Breast epithelium (tissue), 4 donors: Measurements from ENCODE around the gene AKAP7. TPM values are rescaled to one million over a fixed set of nuclear protein-coding genes. Genes with fewer than 3 reads are reported as not detected.
A peak's percentile ranks its signal among the peaks of the same experiment; 100 is the strongest.

Source experiments
- DNase-seq, 2 donors: peaks; one replicate each; pipeline ENCODE4 v3.0.0-alpha.2; 2019; ENCODE audit warnings: low spot score in 2 of 2
- H3K27ac ChIP-seq, 2 donors: fragments of 200-600 bp; sonication (generic) in 1 of 2; one replicate each; pipeline ENCODE4 v1.5.1; 2016 to 2019; ENCODE audit warnings: mild to moderate bottlenecking in 1 of 2
- H3K27me3 ChIP-seq, 2 donors: fragments of 200-600 bp; sonication (generic) in 1 of 2; one replicate each; pipeline versions ENCODE4 v1.5.1 to v1.6.0; 2017 to 2019; ENCODE audit warnings: control low read depth in 1 of 2, mild to moderate bottlenecking in 1 of 2
- H3K36me3 ChIP-seq: fragments of 200-600 bp; one replicate; pipeline ENCODE4 v1.5.1; 2019
- H3K4me1 ChIP-seq, 2 donors: fragments of 200-600 bp; sonication (generic); one replicate each; pipeline ENCODE4 v1.5.1; 2016 to 2019; ENCODE audit warnings: control low read depth in 1 of 2
- H3K4me3 ChIP-seq, 3 donors: fragments of 200-600 bp; sonication (generic); 1 replicate in 2 of 3; 2 replicates in 1 of 3; pipeline ENCODE4 v1.5.1; 2016 to 2019; ENCODE audit warnings: mild to moderate bottlenecking in 3 of 3, moderate library complexity in 2 of 3
- H3K9me3 ChIP-seq, 2 donors: fragments of 200-600 bp; sonication (generic) in 1 of 2; one replicate each; pipeline ENCODE4 v1.5.1; 2016 to 2019; ENCODE audit warnings: control low read depth in 1 of 2
- POLR2A ChIP-seq: fragments of 450-650 bp; IDR thresholded peaks from one replicate; pipeline ENCODE4 v1.6.1; 2016; ENCODE audit warnings: antibody characterized with exemption, mild to moderate bottlenecking, moderate library complexity
- POLR2AphosphoS5 ChIP-seq, 3 donors: sonication (generic); formaldehyde crosslinking; IDR thresholded peaks; one replicate each; pipeline ENCODE4 v1.6.1; 2017; ENCODE audit warnings: antibody characterized with exemption in 3 of 3
- intact Hi-C: fragments of 100-400 bp; cut with DNase I; formaldehyde crosslinking; loops from one replicate; pipeline ENCODE4 v1.15.1; 2023; ENCODE audit warnings: low total_unique reads
- total RNA-seq, 3 donors: library from RNA; depleted of rRNA; stranded (reverse); fragments of >200 nt; gene quantifications; one replicate each; pipeline ENCODE4 v1.1.0, GENCODE V29; 2016
- TF ChIP-seq, protein P1 (sequence below), 3 donors: fragments of 450-650 bp; IDR thresholded peaks; one replicate each; pipeline ENCODE4 v1.5.1; 2016 to 2017; ENCODE audit warnings: antibody characterized with exemption in 3 of 3, mild to moderate bottlenecking in 3 of 3, moderate library complexity in 3 of 3

Gene AKAP7
- total RNA-seq, 3 donors from 2014 or later: 13.0 to 15.7 (median 14.4) TPM

DNA sequence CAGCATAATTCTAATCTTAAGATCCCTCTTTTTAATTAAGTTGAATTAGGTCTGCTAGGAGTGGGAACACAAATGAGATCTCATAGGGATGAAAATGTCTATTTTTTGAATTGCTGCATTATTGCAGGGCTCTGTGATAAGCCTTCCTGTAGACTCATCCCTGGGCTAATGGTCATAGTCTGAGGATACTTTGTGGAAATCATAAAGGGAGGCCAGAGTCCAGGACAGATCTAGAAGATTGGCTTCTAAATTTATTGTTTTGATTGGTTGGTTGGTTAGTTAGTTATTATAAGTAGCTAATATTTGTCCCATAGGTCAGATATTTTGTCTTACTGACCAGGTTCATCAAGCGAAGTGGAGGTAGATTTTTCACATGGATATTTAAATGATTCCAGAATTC lies 142.3 kb downstream of the AKAP7 start:
- Histone ChIP-seq H3K4me1 (no peaks in the 10 kb centered on the region), H3K27ac (no peak overlapping the region), H3K4me3 (no peak overlapping the region), H3K27me3 (no peaks in the 10 kb centered on the region), H3K36me3 (no peaks in the 10 kb centered on the region), H3K9me3 (no peaks in the 10 kb centered on the region)
- TF ChIP-seq, protein P1, sequence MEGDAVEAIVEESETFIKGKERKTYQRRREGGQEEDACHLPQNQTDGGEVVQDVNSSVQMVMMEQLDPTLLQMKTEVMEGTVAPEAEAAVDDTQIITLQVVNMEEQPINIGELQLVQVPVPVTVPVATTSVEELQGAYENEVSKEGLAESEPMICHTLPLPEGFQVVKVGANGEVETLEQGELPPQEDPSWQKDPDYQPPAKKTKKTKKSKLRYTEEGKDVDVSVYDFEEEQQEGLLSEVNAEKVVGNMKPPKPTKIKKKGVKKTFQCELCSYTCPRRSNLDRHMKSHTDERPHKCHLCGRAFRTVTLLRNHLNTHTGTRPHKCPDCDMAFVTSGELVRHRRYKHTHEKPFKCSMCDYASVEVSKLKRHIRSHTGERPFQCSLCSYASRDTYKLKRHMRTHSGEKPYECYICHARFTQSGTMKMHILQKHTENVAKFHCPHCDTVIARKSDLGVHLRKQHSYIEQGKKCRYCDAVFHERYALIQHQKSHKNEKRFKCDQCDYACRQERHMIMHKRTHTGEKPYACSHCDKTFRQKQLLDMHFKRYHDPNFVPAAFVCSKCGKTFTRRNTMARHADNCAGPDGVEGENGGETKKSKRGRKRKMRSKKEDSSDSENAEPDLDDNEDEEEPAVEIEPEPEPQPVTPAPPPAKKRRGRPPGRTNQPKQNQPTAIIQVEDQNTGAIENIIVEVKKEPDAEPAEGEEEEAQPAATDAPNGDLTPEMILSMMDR (IDR thresholded peaks at IDR 0.05): no peak
- TF ChIP-seq POLR2A: no peak
- TF ChIP-seq POLR2AphosphoS5 (IDR thresholded peaks at IDR 0.05): no peak
- DNase-seq: no peak
- intact Hi-C loops: no loop called here

GRCh38 chr6:131281471-131282270 lies 146.4 kb downstream of the AKAP7 start:
- H3K27ac ChIP-seq: no peak overlapping the region
- DNase-seq: peak in 1 of 2 donors; percentile 26
- no peak overlapping the region for H3K4me3 ChIP-seq
- no peaks in the 10 kb centered on the region for H3K9me3 ChIP-seq
- no peaks in the 10 kb centered on the region for H3K27me3 ChIP-seq
- intact Hi-C loops: no loop called here
- H3K4me1 ChIP-seq: no peaks in the 10 kb centered on the region
- TF ChIP-seq POLR2A: no peak
- TF ChIP-seq, protein P1 (IDR thresholded peaks at IDR 0.05): no peak
- no peak for TF ChIP-seq POLR2AphosphoS5 (IDR thresholded peaks at IDR 0.05)
- H3K36me3 ChIP-seq: no peaks in the 10 kb centered on the region

DNA sequence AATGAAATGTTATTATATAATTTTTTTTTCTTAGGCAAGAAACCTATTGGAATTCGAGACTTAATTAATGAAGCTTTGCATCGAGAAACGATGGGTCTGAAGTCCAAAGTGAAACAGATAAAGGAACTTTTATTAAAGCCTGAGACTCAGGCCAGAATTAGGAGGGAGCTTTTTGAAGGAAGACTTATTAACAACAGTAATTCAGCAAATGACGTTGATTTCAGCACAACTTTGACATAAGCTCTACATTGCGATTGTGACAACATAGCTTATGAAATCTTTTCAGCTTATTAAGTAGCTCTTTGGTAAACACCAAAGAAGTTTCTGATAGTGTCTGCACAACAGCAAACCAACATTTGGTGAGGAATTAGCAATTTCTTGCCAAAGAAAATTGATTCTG lies 147.1 kb downstream of the AKAP7 start:
- Histone ChIP-seq H3K9me3 (no peaks in the 10 kb centered on the region), H3K36me3 (no peaks in the 10 kb centered on the region), H3K27me3 (no peaks in the 10 kb centered on the region), H3K4me1 (no peaks in the 10 kb centered on the region), H3K4me3 (no peak overlapping the region), H3K27ac (no peak overlapping the region)
- no peak for TF ChIP-seq POLR2AphosphoS5 (IDR thresholded peaks at IDR 0.05)
- TF ChIP-seq, protein P1 (IDR thresholded peaks at IDR 0.05): no peak
- no peak for TF ChIP-seq POLR2A
- intact Hi-C loops: no loop called here
- DNase-seq: no peak

GRCh38 chr6:131283466-131284175 lies 148.4 kb downstream of the AKAP7 start:
- intact Hi-C loops: no loop called here
- TF ChIP-seq POLR2A: no peak
- TF ChIP-seq, protein P1 (IDR thresholded peaks at IDR 0.05): no peak
- no peak for TF ChIP-seq POLR2AphosphoS5 (IDR thresholded peaks at IDR 0.05)

DNA sequence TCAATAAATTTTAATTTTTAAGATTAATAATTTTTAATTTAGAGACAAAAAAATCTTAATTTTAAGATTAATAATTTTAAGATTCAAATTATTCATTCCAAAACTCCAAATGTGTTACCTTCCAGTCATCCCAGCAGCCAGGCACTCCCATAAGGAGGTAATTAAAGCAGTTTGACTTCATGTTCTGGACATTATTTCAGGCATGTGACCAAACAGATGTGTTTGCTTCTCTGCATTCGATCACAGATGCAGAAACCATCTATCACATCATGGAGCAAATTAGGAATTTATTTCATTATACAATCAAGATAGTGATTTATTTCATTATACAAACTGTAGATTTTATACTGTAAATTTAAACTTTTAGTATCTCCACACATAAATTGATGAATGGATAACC lies 150.3 kb downstream of the AKAP7 start:
- no peaks in the 10 kb centered on the region for H3K27me3 ChIP-seq
- no peak overlapping the region for H3K4me3 ChIP-seq
- intact Hi-C loops: no loop called here
- H3K27ac ChIP-seq: no peak overlapping the region
- no peaks in the 10 kb centered on the region for H3K4me1 ChIP-seq
- TF ChIP-seq POLR2AphosphoS5 (IDR thresholded peaks at IDR 0.05) (no peak), POLR2A (no peak)
- TF ChIP-seq, protein P1 (IDR thresholded peaks at IDR 0.05): no peak
- DNase-seq: no peak
- no peaks in the 10 kb centered on the region for H3K9me3 ChIP-seq
- no peaks in the 10 kb centered on the region for H3K36me3 ChIP-seq

More at GRCh38 chr6:131283466-131284175, 148.4 kb downstream of the AKAP7 start:
- Histone ChIP-seq H3K36me3 (no peaks in the 10 kb centered on the region), H3K9me3 (no peaks in the 10 kb centered on the region), H3K27me3 (no peaks in the 10 kb centered on the region), H3K4me1 (no peaks in the 10 kb centered on the region), H3K27ac (no peak overlapping the region), H3K4me3 (no peak overlapping the region)
- DNase-seq: no peak
